ENCODE measurements around the gene ABTB2. TPM values are rescaled to one million over a fixed set of nuclear protein-coding genes. Genes with fewer than 3 reads are reported as not detected.

ABTB2 gene
- total and polyA plus RNA-seq, 10 of the 15 experiments (the other 5 are each of a cell fraction or from before 2014, with no cell fraction given): 0.13 to 2.1 (median 0.72) TPM

- intact Hi-C loops (cut with micrococcal nuclease; ENCODE audit: unreplicated experiment) (no loop called here), in situ Hi-C loops (cut with MboI) (no loop called here)
- Histone ChIP-seq H2AFZ (ENCODE audit: control insufficient read depth, low read depth, low read length) (no peak overlapping the region), H3K79me2 (ENCODE audit: control insufficient read depth, insufficient read depth, low read length) (no peaks in the 10 kb centered on the region), H3K4me1 (ENCODE audit: control insufficient read depth, insufficient read depth, low read length) (no peaks in the 10 kb centered on the region), H3K36me3 (ENCODE audit: control insufficient read depth in 2 of 2, insufficient read depth in 2 of 2, low read length in 1 of 2) (no peaks in the 10 kb centered on the region; a peak in 1 of 4 replicates), H3K9ac (ENCODE audit: control insufficient read depth, insufficient read depth, low read length) (no peak overlapping the region), H3K4me3 (no peak overlapping the region), H3K9me3 (replicated peaks; ENCODE audit: control insufficient read depth, insufficient read depth, low read length) (no peaks in the 10 kb centered on the region), H3K27ac (ENCODE audit: control insufficient read depth, insufficient read depth) (no peak overlapping the region), H3K4me2 (ENCODE audit: control insufficient read depth, insufficient read depth) (no peak overlapping the region), H3K27me3 (replicated peaks in 1 of 2; ENCODE audit: control insufficient read depth in 2 of 2, insufficient read depth in 2 of 2, low read length in 1 of 2) (no peaks in the 10 kb centered on the region), H4K20me1 (ENCODE audit: control insufficient read depth, insufficient read depth) (no peaks in the 10 kb centered on the region)
- CTCF ChIA-PET: interaction anchor here (1.0 kb wide), 1 partner anchor 16 kb away, joined by 3 read pairs; no protein-coding TSS in a partner anchor
- 96% methylated on average over 10 of the region's 13 CpGs for WGBS (ENCODE audit: insufficient coverage, insufficient replicate concordance, low lambda C conversion rate, missing lambda C conversion rate)
- FAIRE-seq: no peak
- no peak for ATAC-seq
- TF ChIP-seq MYB (IDR thresholded peaks at IDR 0.05; ENCODE audit: borderline replicate concordance, low read depth, low read length) (no peak), HDAC6 (IDR thresholded peaks at IDR 0.05; ENCODE audit: unreplicated experiment) (no peak), RELA (IDR thresholded peaks at IDR 0.05; ENCODE audit: borderline replicate concordance, partially characterized antibody) (no peak), FOXK2 (IDR thresholded peaks at IDR 0.05) (no peak), ZBTB40 (IDR thresholded peaks at IDR 0.05; ENCODE audit: borderline replicate concordance) (no peak), BCLAF1 (IDR thresholded peaks at IDR 0.05) (no peak), WRNIP1 (IDR thresholded peaks at IDR 0.05; ENCODE audit: borderline replicate concordance, low read depth, low read length) (no peak), BHLHE40 (IDR thresholded peaks at IDR 0.05; ENCODE audit: borderline replicate concordance in 1 of 2, low read depth in 2 of 2, low read length in 1 of 2) (no peak), TAF1 (IDR thresholded peaks at IDR 0.05; ENCODE audit: borderline replicate concordance, low read depth, low read length) (no peak), NR2F1 (conservative IDR thresholded peaks at IDR 0.05) (no peak), CREB1 (IDR thresholded peaks at IDR 0.05; ENCODE audit: low read depth) (no peak), ASH2L (IDR thresholded peaks at IDR 0.05; ENCODE audit: borderline replicate concordance, low read depth) (no peak), PAX8 (IDR thresholded peaks at IDR 0.05) (no peak)
- TF ChIP-seq, protein P1, sequence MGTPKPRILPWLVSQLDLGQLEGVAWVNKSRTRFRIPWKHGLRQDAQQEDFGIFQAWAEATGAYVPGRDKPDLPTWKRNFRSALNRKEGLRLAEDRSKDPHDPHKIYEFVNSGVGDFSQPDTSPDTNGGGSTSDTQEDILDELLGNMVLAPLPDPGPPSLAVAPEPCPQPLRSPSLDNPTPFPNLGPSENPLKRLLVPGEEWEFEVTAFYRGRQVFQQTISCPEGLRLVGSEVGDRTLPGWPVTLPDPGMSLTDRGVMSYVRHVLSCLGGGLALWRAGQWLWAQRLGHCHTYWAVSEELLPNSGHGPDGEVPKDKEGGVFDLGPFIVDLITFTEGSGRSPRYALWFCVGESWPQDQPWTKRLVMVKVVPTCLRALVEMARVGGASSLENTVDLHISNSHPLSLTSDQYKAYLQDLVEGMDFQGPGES (IDR thresholded peaks at IDR 0.05): no peak
- no peak for DNase-seq (ENCODE audit: low read depth, low spot score)
- SMC1A ChIA-PET (ENCODE audit: uncharacterized antibody, unreplicated experiment): no interaction called here
- BruUV-seq (replicated peaks): no TSS peak
- RAD21 ChIA-PET (ENCODE audit: unreplicated experiment): interaction anchor here (1.0 kb wide), 1 partner anchor 39 kb away, joined by 3 read pairs; no protein-coding TSS in a partner anchor
- POLR2A ChIA-PET: no interaction called here
Observed at GRCh38 chr11:34194576-34195335, 163.1 kb downstream of the ABTB2 start.
